Tibial nerve (tissue), 4 donors: ENCODE data around the gene KRT84. TPM values are rescaled to one million over a fixed set of nuclear protein-coding genes. Genes with fewer than 3 reads are reported as not detected.

ENCODE experiments used
- DNase-seq, 2 donors: peaks; one replicate each; pipeline ENCODE4 v3.0.0-alpha.2; 2019; ENCODE audit warnings: low spot score in 2 of 2
- H3K27ac ChIP-seq, 4 donors: fragments of 200-600 bp; sonication (generic) in 3 of 4; one replicate each; pipeline ENCODE4 v1.5.1; 2017 to 2019; ENCODE audit warnings: mild to moderate bottlenecking in 1 of 4
- H3K27me3 ChIP-seq, 2 donors: fragments of 200-600 bp; sonication (generic) in 1 of 2; one replicate each; pipeline versions ENCODE4 v1.5.1 to v1.6.0; 2017 to 2019
- H3K36me3 ChIP-seq, 3 donors: fragments of 200-600 bp; sonication (generic); one replicate each; pipeline ENCODE4 v1.5.1; 2018 to 2019
- H3K4me1 ChIP-seq, 4 donors: fragments of 200-600 bp; sonication (generic) in 3 of 4; one replicate each; pipeline ENCODE4 v1.5.1; 2017 to 2019
- H3K4me3 ChIP-seq, 4 donors: fragments of 200-600 bp; sonication (generic) in 3 of 4; one replicate each; pipeline ENCODE4 v1.5.1; 2017 to 2019; ENCODE audit warnings: mild to moderate bottlenecking in 1 of 4, moderate library complexity in 1 of 4
- H3K9me3 ChIP-seq, 4 donors: fragments of 200-600 bp; sonication (generic) in 3 of 4; one replicate each; pipeline ENCODE4 v1.5.1; 2017 to 2019
- CTCF ChIP-seq, 5 experiments: fragments of 200-600 bp in 3 of 5; fragments of 450-650 bp in 2 of 5; sonication (generic) in 3 of 5; IDR thresholded peaks; one replicate each; pipeline ENCODE4 v1.5.1; 2016 to 2019; ENCODE audit warnings: antibody characterized with exemption in 5 of 5, mild to moderate bottlenecking in 3 of 5, moderate library complexity in 2 of 5
- EP300 ChIP-seq, 2 donors: sonication (generic); formaldehyde crosslinking; IDR thresholded peaks; one replicate each; pipeline ENCODE4 v1.6.1; 2017; ENCODE audit warnings: antibody characterized with exemption in 2 of 2, mild to moderate bottlenecking in 1 of 2
- POLR2A ChIP-seq, 2 donors: fragments of 450-650 bp; IDR thresholded peaks; one replicate each; pipeline ENCODE4 v1.6.1; 2017; ENCODE audit warnings: antibody characterized with exemption in 2 of 2, mild to moderate bottlenecking in 2 of 2, moderate library complexity in 2 of 2
- WGBS, 2 donors: methylation state at CpG; one replicate each; pipeline ENCODE4 v1.1.5; 2018; 5-methylcytosine and 5-hydroxymethylcytosine counted together
- total RNA-seq, 4 donors: library from RNA; depleted of rRNA; stranded (reverse); fragments of >200 nt; gene quantifications; one replicate each; pipeline ENCODE4 v1.1.0, GENCODE V29; 2016

The KRT84 gene
- total RNA-seq, 4 donors from 2014 or later: not detected

GRCh38 chr12:52332381-52332780, 53.1 kb downstream of the KRT84 start:
- peaks cover 0 to 3% of the 10 kb centered on the region in 2 donors for H3K27me3 ChIP-seq
- H3K36me3 ChIP-seq: no peaks in the 10 kb centered on the region
- peaks cover 0 to 22% (median 7%) of the 10 kb centered on the region in 4 donors for H3K9me3 ChIP-seq
- 100% methylated on average over 1 of the region's 1 CpG for WGBS, 2 donors
- no peak for TF ChIP-seq EP300 (IDR thresholded peaks at IDR 0.05)
- no peak for TF ChIP-seq CTCF (IDR thresholded peaks at IDR 0.05)
- no peak for TF ChIP-seq POLR2A (IDR thresholded peaks at IDR 0.05)
- no peak overlapping the region for H3K4me3 ChIP-seq
- no peaks in the 10 kb centered on the region for H3K4me1 ChIP-seq
- no peak overlapping the region for H3K27ac ChIP-seq
- no peak for DNase-seq

GRCh38 chr12:52331833-52332232, 53.6 kb downstream of the KRT84 start:
- Histone ChIP-seq H3K4me3 (no peak overlapping the region), H3K27me3 (peaks cover 0 to 3% of the 10 kb centered on the region in 2 donors), H3K4me1 (no peaks in the 10 kb centered on the region), H3K27ac (no peak overlapping the region), H3K9me3 (peaks cover 0 to 16% (median 5%) of the 10 kb centered on the region in 4 donors), H3K36me3 (no peaks in the 10 kb centered on the region)
- no peak for DNase-seq
- 64 to 72% methylated on average over 3 of the region's 3 CpGs for WGBS, 2 donors
- TF ChIP-seq EP300 (IDR thresholded peaks at IDR 0.05) (no peak), CTCF (IDR thresholded peaks at IDR 0.05) (no peak), POLR2A (IDR thresholded peaks at IDR 0.05) (no peak)

- Histone ChIP-seq H3K36me3 (no peaks in the 10 kb centered on the region), H3K27me3 (peaks cover 0 to 3% of the 10 kb centered on the region in 2 donors), H3K4me3 (no peak overlapping the region), H3K27ac (no peak overlapping the region), H3K4me1 (no peaks in the 10 kb centered on the region), H3K9me3 (peaks cover 0 to 10% (median 2%) of the 10 kb centered on the region in 4 donors)
- TF ChIP-seq CTCF (IDR thresholded peaks at IDR 0.05) (no peak), EP300 (IDR thresholded peaks at IDR 0.05) (no peak), POLR2A (IDR thresholded peaks at IDR 0.05) (no peak)
- WGBS, 2 donors: 54 to 67% methylated on average over 1 of the region's 1 CpG
- DNase-seq: no peak
Measured at GRCh38 chr12:52331039-52331438, 54.4 kb downstream of the KRT84 start.

GRCh38 chr12:52327830-52328500, 57.5 kb downstream of the KRT84 start:
- DNase-seq: no peak
- H3K27ac ChIP-seq: no peak overlapping the region
- no peaks in the 10 kb centered on the region for H3K9me3 ChIP-seq
- WGBS, 2 donors: 70% methylated on average over 10 of the region's 10 CpGs
- H3K36me3 ChIP-seq: no peaks in the 10 kb centered on the region
- H3K4me3 ChIP-seq: no peak overlapping the region
- no peak for TF ChIP-seq EP300 (IDR thresholded peaks at IDR 0.05)
- TF ChIP-seq POLR2A (IDR thresholded peaks at IDR 0.05): no peak
- peaks cover 0 to 3% of the 10 kb centered on the region in 2 donors for H3K27me3 ChIP-seq
- H3K4me1 ChIP-seq: no peaks in the 10 kb centered on the region

Other genes with a start within 250 kb of the KRT84 start
- gene KRT80, start 193.6 kb downstream of the KRT84 start, total RNA-seq: not detected
- gene KRT7, start 152.4 kb downstream of the KRT84 start, total RNA-seq: 10 to 100 TPM in 1 of 4 donors, 1 to 10 TPM in 3; 2.5 to 33.9 (median 6.3) TPM
- not detected for gene KRT86, start 111.0 kb downstream of the KRT84 start, total RNA-seq
- not detected for gene KRT81, start 94.1 kb downstream of the KRT84 start, total RNA-seq
- not detected for gene KRT83, start 64.3 kb downstream of the KRT84 start, total RNA-seq
- gene KRT85, start 18.2 kb downstream of the KRT84 start, total RNA-seq: not detected
- gene KRT82, start 20.7 kb upstream of the KRT84 start, total RNA-seq: not detected
- not detected for gene KRT75, start 48.7 kb upstream of the KRT84 start, total RNA-seq
- gene KRT6B, start 66.5 kb upstream of the KRT84 start, total RNA-seq: not detected
- not detected for gene KRT6C, start 88.2 kb upstream of the KRT84 start, total RNA-seq
- gene KRT6A, start 107.6 kb upstream of the KRT84 start, total RNA-seq: under 1 TPM in 1 of 4 donors, not detected in 3; 0.30 TPM
- gene KRT5, start 134.7 kb upstream of the KRT84 start, total RNA-seq: 1 to 10 TPM in 1 of 4 donors, under 1 TPM in 1, not detected in 2; 0.22 to 2.7 TPM
- gene KRT71, start 167.5 kb upstream of the KRT84 start, total RNA-seq: not detected
- gene KRT74, start 188.2 kb upstream of the KRT84 start, total RNA-seq: not detected
- not detected for gene KRT72, start 215.8 kb upstream of the KRT84 start, total RNA-seq
- not detected for gene KRT73, start 232.9 kb upstream of the KRT84 start, total RNA-seq